ENCODE data around the gene ZNF488.

Gene ZNF488

DNA sequence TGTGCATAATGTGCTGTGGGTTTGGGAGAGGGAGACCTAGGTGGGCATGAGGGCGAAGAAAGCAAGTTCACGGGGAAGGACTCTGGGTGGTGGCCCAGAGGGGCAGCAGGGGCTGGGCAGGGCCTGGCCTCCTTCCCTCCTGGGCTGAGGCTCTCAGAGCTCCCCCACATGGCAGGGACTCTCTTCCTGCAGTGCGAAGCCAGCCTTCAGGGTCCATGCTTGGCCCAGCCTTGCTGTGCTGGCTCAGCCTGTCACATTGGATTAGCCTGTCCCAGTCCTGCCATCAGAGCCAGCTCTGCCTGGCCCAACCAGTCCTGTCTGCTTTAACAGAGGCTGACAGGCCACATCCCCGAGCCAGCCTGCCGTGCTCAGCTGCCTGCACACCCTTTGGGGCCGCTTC, 20.4 kb upstream of the ZNF488 start:
- DNase-seq (ENCODE audit: low read depth), result no peak
- H3K4me3 ChIP-seq (ENCODE audit: low read length), result no peak overlapping the region
- no peak for TF ChIP-seq CTCF (conservative IDR thresholded peaks at IDR 0.05; ENCODE audit: low read depth, low read length)

DNA sequence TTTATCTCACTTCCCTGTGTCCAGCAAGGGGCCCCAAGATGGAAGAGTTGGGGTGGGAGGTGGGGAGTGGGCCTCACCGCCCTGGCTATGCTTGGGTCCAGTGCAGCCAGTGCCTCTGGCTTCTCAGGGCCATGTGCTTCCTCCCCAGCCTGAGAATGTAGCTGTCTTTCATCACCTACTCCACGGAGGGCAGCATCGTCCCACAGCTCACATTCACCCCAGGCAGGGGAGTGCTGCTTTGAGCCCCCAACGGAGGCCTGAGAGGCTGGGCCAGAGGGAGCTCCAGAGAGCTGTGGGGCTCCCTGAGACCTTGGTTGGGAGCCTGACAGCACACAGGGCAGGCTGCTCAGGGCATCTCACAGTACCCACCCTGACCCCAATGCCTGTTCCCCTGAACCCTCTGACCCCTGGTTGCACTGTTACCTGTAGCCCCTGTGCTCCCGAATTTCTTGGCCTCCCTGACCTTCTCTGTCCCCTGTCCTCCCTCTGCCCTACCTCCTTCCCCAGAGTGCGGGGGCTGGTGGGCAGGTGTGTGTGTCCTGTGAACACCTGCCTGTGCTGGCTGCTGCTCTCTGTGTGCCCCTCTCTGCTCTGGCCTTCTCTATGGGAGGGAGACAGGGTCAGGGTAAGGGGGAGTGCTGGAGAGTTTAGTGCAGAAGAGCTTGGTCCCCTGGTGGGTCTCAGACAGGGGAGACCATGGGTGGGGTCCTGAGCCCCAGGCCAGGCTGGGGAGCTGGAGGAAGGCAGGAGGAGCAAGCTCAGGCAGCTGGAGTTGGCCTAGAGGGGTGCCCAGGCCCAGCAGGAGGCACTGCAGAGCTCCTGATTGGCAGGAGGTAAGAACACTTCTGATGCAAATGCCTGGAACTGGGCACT, 19.6 kb upstream of the ZNF488 start:
- no peak for DNase-seq (ENCODE audit: low read depth)
- TF ChIP-seq CTCF (conservative IDR thresholded peaks at IDR 0.05; ENCODE audit: low read depth, low read length), result peak; percentile 33
- H3K4me3 ChIP-seq (ENCODE audit: low read length), result no peak overlapping the region

DNA sequence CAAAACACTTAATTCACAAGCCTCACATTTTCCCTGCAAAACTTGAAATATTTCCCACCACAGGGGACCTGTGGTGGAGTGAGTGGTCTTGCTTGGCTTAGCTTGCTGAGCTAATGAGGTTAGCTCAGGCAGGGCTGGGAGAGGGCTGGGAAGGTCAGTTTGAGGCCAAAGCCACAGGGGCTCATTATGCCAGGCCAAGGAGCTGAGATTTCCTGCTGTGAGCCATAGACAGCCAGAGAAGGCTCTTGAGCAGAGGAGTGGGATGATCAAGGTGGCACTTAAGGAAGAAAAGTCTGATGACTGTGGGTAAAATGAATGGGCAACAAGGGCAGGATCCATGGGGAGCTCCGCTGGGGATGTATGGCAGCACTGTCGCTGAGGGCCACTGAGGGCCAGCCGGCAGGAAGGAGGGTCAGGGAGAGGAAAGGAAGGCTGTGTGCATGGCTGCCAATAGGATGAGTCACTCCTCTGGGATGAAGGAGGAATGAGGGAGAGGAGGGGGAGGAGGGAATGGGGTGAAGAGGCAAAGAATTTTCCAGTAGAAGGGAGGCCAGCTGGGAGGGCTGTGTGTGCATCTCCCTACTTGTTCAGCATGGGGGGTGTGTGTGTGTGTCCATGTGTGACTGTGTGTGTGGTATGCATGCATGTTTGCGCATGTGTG, 18.7 kb upstream of the ZNF488 start:
- peak; percentile 69 for DNase-seq (ENCODE audit: low read depth)
- TF ChIP-seq CTCF (conservative IDR thresholded peaks at IDR 0.05; ENCODE audit: low read depth, low read length), result no peak
- H3K4me3 ChIP-seq (ENCODE audit: low read length), result no peak overlapping the region

DNA sequence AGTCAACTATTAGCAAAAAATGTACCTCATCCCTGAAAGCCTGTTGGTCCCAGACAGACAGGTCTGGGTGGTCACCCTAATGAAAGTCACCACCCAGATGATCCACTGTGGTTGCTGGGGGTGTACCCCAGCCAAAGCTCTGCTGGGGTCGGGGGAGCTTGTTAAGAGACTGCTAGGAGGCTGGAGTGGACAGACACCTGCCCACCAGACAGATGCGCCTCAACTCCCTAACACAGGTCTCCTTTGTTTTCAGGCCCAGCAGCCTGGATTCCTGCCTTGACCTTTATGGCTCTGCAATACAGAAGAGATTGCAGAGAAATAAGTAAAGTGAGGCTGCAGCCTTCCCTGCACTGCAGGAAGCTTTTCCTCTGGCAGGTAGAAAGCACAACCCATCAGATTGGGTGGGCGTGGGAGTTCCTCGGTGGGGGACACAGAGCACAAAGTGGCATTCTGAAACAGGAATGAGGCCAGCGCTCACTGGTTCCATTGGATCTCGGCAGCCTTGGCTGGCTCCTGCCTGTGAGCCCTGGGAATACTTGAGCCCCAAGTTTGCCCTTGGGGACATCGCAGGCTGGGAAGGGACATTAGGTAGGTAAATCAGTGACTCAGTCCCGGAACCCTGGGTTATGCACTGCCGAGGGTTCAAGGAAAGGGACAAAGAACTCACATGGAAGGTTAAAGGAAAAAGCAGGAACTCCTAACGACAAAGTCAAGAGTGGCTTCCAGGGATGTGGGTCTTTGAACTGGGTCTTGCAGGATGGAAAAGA, 18.0 kb upstream of the ZNF488 start:
- TF ChIP-seq CTCF (conservative IDR thresholded peaks at IDR 0.05; ENCODE audit: low read depth, low read length), result no peak
- DNase-seq (ENCODE audit: low read depth), result no peak

DNA sequence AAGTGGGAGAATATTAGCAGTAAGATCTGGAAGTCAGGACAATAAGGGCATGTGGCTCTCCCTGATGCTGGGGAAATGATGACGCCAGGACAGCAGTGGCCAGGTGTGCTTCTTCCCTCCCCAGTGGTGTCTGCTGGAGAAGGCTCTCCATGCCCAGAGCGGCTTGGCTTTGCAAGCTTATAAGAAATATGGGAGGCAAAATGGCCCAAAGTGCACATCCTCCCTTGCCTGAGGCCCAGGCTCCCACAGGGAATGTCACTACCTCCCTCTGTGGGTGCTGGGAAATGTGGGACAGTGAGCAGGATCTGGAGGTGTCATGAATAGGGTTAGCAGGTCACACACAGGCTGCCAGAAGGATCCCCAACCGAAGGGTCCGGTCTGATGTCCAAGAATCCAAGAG, 17.1 kb upstream of the ZNF488 start:
- H3K4me3 ChIP-seq (ENCODE audit: low read length), result no peak overlapping the region
- no peak for TF ChIP-seq CTCF (conservative IDR thresholded peaks at IDR 0.05; ENCODE audit: low read depth, low read length)
- DNase-seq (ENCODE audit: low read depth), result no peak

More for the DNA sequence above, 18.0 kb upstream of the ZNF488 start:
- no peak overlapping the region for H3K4me3 ChIP-seq (ENCODE audit: low read length)

DNA sequence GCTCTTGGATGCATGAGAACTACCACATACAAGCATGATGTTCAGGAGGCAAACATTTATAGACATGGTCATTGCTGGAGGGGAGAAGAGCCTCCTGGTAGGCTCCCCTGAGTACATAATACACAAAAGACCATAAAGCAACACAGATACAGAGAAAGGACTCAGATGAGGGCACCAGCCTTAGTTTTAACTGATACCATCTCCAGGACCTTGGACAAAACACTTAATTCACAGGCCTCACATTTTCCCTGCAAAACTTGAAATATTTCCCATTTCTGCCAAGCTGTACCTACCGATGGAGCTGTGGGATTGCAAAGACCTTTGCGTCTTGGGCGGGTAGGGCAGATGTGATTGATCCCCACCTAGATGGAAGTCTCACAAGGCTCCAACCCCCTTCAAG, 16.7 kb upstream of the ZNF488 start:
- no peak for DNase-seq (ENCODE audit: low read depth)
- no peak overlapping the region for H3K4me3 ChIP-seq (ENCODE audit: low read length)
- no peak for TF ChIP-seq CTCF (conservative IDR thresholded peaks at IDR 0.05; ENCODE audit: low read depth, low read length)
